H1 (cell line): ENCODE measurements around the gene ANXA4. TPM values are rescaled to one million over a fixed set of nuclear protein-coding genes. Genes with fewer than 3 reads are reported as not detected.

Experiments
- CBX8 ChIP-seq: fragments of 300-800, 300-1000 bp; sonication (generic); IDR thresholded peaks from 2 replicates; pipeline ENCODE4 v1.7.1; 2016; ENCODE audit warnings: low read depth, low read length, borderline replicate concordance
- CHD1 ChIP-seq: IDR thresholded peaks from 2 replicates; pipeline ENCODE4 v1.6.1; 2012; ENCODE audit warnings: low read depth, low read length, improper control_type of control experiment
- CHD7 ChIP-seq: fragments of 300-600 bp; sonication (generic); IDR thresholded peaks from 2 replicates; pipeline ENCODE4 v1.7.1; 2012; ENCODE audit warnings: low read length, moderate library complexity, mild to moderate bottlenecking, inconsistent platforms; ENCODE audit not compliant: insufficient replicate concordance
- CTCF ChIP-seq, 3 experiments: IDR thresholded peaks; 1 replicate in 2 of 3; 2 replicates in 1 of 3; pipeline versions ENCODE4 v1.5.1 to v1.6.1; 2011; ENCODE audit warnings: low read length in 3 of 3, mild to moderate bottlenecking in 3 of 3, inconsistent platforms in 2 of 3, low read depth in 1 of 3, moderate library complexity in 1 of 3; ENCODE audit not compliant: insufficient read depth in 1 of 3; ENCODE audit errors: control extremely low read depth in 1 of 3
- GABPA ChIP-seq: IDR thresholded peaks from 2 replicates; pipeline ENCODE4 v1.6.1; 2011; ENCODE audit warnings: mild to moderate bottlenecking, low read length, moderate library complexity, borderline replicate concordance; ENCODE audit not compliant: insufficient read depth
- KDM1A ChIP-seq: fragments of 200-600, 300-600 bp; sonication (generic); IDR thresholded peaks from 2 replicates; pipeline ENCODE4 v1.7.1; 2016; ENCODE audit warnings: mild to moderate bottlenecking, low read length, borderline replicate concordance
- NRF1 ChIP-seq: IDR thresholded peaks from 2 replicates; pipeline ENCODE4 v1.6.1; 2011; ENCODE audit warnings: mild to moderate bottlenecking, low read depth, low read length, improper control_type of control experiment
- USF2 ChIP-seq: IDR thresholded peaks from 2 replicates; pipeline ENCODE4 v1.6.1; 2011; ENCODE audit warnings: low read length, improper control_type of control experiment
- polyA plus RNA-seq, 7 experiments: library from polyadenylated mRNA; depleted of rRNA in 3 of 7; stranded (reverse) in 5 of 7; unstranded in 2 of 7; fragments of >200 nt in 5 of 7; fragments of 200-250 nt in 2 of 7; gene quantifications; 1 replicate in 5 of 7; 2 replicates in 1 of 7; 4 replicates in 1 of 7; pipeline versions ENCODE4 v1.2.1 to v1.2.3, GENCODE V29; 2011 to 2013; ENCODE audit warnings: missing spikeins in 2 of 7, mixed read lengths in 2 of 7
- total RNA-seq: library from RNA; stranded (reverse); fragmentation: NEBNext Ultra II Directional; extraction: Animal tissue kit (Norgen Biotek cat#: 25700); gene quantifications from 2 replicates; pipeline ENCODE4 v1.2.1, GENCODE V29; 2021

The ANXA4 gene
- total and polyA plus RNA-seq, 2 of the 8 experiments (the other 6 are each of a cell fraction or from before 2014, with no cell fraction given): 9.4 to 17.6 TPM

GRCh38 chr2:69837533-69837932 is 95.6 kb downstream of the ANXA4 start (continued):
- no peak for TF ChIP-seq CHD7
- no peak for TF ChIP-seq CBX8
- TF ChIP-seq GABPA: no peak
- TF ChIP-seq KDM1A: no peak
- no peak for TF ChIP-seq CTCF (IDR thresholded peaks at IDR 0.05; ENCODE audit: control extremely low read depth in 1 of 3, insufficient read depth in 1 of 3, low read depth in 1 of 3, low read length in 3 of 3)
- no peak for TF ChIP-seq CHD1
- no peak for TF ChIP-seq USF2
- TF ChIP-seq NRF1: no peak
